Panc1 (cell line): ENCODE data around the gene TENT4B. TPM values are rescaled to one million over a fixed set of nuclear protein-coding genes. Genes with fewer than 3 reads are reported as not detected.

Experiments used
- ATAC-seq: fragments of 200-7000 bp; cut with Tn5 transposase; 2 replicates; pipeline ENCODE4 v1.9.1; 2020; ENCODE audit warnings: mild to moderate bottlenecking, moderate library complexity
- BruUV-seq: library from RNA; stranded (reverse); fragments of 400-500 nt; replicated peaks from 2 replicates; lab custom pipeline; 2021; lab: Mats Ljungman, UMichigan
- CTCF ChIA-PET: fragments of 300-600 bp; sonication (Branson Sonifier 250); formaldehyde crosslinking; loops from one replicate; lab custom pipeline; 2022; ENCODE audit warnings: antibody characterized with exemption; lab: Charles Lee
- POLR2A ChIA-PET: fragments of 300-600 bp; sonication (Branson Sonifier 250); formaldehyde crosslinking; loops from one replicate; lab custom pipeline; 2022; ENCODE audit warnings: antibody characterized with exemption; lab: Charles Lee
- DNase-seq: peaks from one replicate; pipeline ENCODE4 v3.0.0-alpha.2; 2010; ENCODE audit warnings: low read depth, low spot score
- H3K27ac ChIP-seq: 2 replicates; pipeline ENCODE4 v1.5.1; 2011; ENCODE audit warnings: mild to moderate bottlenecking, low read length, inconsistent platforms
- H3K27me3 ChIP-seq: fragments of 200-500 bp; sonication (Bioruptor generic); 2 replicates; pipeline ENCODE4 v1.6.0; 2014; ENCODE audit warnings: low read length, inconsistent platforms; ENCODE audit not compliant: control insufficient read depth, insufficient read depth
- H3K36me3 ChIP-seq: fragments of 200-500 bp; sonication (Bioruptor generic); 2 replicates; pipeline ENCODE4 v1.5.1; 2014; ENCODE audit warnings: inconsistent platforms, mild to moderate bottlenecking, low read length, moderate library complexity; ENCODE audit not compliant: control insufficient read depth, insufficient read depth
- H3K4me1 ChIP-seq: 2 replicates; pipeline ENCODE4 v1.5.1; 2011; ENCODE audit warnings: inconsistent platforms, mild to moderate bottlenecking, low read length, moderate library complexity; ENCODE audit not compliant: control insufficient read depth, insufficient read depth
- H3K4me3 ChIP-seq, 2 experiments: 2 replicates each; pipeline ENCODE4 v1.5.1; 2011 to 2012; ENCODE audit warnings: low read depth in 2 of 2, low read length in 2 of 2, mild to moderate bottlenecking in 2 of 2, inconsistent platforms in 1 of 2, moderate library complexity in 1 of 2
- H3K9me3 ChIP-seq: fragments of 200-500 bp; sonication (Bioruptor generic); 2 replicates; pipeline ENCODE4 v1.5.1; 2014; ENCODE audit warnings: low read depth, mild to moderate bottlenecking, inconsistent platforms, low read length, moderate library complexity; ENCODE audit not compliant: control insufficient read depth, insufficient read depth
- POLR2AphosphoS5 ChIP-seq: IDR thresholded peaks from 2 replicates; pipeline ENCODE4 v1.6.1; 2012; ENCODE audit warnings: mild to moderate bottlenecking, low read depth, low read length, moderate library complexity
- TCF7L2 ChIP-seq: IDR thresholded peaks from 2 replicates; pipeline ENCODE4 v1.6.1; 2011; ENCODE audit warnings: mild to moderate bottlenecking, low read depth, low read length, inconsistent platforms
- in situ Hi-C: cut with HindIII; loops from 2 replicates; pipeline ENCODE4 v1.10.0; 2016; ENCODE audit warnings: low sequenced_read_pairs, low pct_unique_long_range_greater_than_20kb
- intact Hi-C: fragments of 100-400 bp; cut with micrococcal nuclease; formaldehyde crosslinking; loops from one replicate; pipeline ENCODE4 v1.10.0; 2022; ENCODE audit not compliant: unreplicated experiment
- total RNA-seq: library from RNA; stranded (reverse); gene quantifications from one replicate; pipeline ENCODE4 v1.2.1, GENCODE V29; 2021; ENCODE audit not compliant: unreplicated experiment
- TF ChIP-seq, protein P1 (sequence below), 2 experiments: IDR thresholded peaks; 2 replicates each; pipeline ENCODE4 v1.6.1; 2011 to 2012; ENCODE audit warnings: low read depth in 2 of 2, control low read depth in 1 of 2, low read length in 1 of 2, mild to moderate bottlenecking in 1 of 2, moderate library complexity in 1 of 2; ENCODE audit not compliant: insufficient read depth in 1 of 2
- TF ChIP-seq, protein P2 (sequence below): fragments of 450-650 bp; IDR thresholded peaks from 2 replicates; pipeline ENCODE4 v1.5.1; 2017; ENCODE audit warnings: mild to moderate bottlenecking

The TENT4B gene
- total RNA-seq, 1 experiment from 2014 or later, result 9.7 TPM

DNA sequence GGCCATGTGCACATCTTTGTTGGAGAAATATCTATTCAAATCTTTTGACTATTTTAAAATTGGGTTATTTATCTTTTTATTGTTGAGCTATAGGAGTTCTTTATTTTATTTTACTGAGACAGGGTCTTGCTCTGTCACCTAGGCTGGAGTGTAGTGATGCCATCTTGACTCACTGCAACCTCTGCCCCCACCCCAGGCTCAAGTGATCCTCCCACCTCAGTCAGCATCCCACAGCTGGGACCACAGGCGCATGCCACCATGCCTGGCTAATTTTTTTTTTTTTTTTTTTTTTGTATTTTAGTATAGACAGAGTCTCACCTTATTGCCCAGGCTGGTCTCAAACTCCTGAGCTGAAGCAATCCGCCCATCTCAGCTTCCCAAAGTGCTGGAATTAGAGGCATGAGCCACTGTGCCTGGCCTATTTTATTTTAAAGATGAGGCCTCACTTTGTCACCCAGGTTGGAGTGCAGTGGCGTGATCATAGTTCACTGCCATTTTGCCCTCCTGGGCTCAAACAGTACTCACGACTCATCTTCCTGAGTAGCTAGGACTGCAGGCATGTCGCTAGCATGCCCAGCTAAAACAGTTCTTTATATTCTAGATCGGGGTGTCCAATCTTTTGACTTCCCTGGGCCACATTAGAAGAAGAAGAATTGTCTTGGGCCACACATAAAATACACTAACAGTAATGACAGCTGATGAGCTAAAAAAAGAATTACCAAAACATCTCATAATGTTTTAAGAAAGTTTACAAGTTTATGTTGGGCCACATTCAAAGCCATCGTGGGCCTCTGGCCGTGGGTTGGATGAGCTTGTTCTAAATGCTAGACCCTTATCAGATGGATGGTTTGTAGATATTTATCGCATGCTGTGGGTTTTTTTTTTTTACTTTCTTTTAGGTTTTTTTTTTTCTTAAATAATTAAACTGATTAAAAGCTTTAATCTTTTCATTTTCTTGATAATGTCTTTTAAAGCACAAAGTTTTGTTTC is 13.7 kb downstream of the TENT4B start:
- DNase-seq (no peak), ATAC-seq (no peak)
- TF ChIP-seq, protein P1, sequence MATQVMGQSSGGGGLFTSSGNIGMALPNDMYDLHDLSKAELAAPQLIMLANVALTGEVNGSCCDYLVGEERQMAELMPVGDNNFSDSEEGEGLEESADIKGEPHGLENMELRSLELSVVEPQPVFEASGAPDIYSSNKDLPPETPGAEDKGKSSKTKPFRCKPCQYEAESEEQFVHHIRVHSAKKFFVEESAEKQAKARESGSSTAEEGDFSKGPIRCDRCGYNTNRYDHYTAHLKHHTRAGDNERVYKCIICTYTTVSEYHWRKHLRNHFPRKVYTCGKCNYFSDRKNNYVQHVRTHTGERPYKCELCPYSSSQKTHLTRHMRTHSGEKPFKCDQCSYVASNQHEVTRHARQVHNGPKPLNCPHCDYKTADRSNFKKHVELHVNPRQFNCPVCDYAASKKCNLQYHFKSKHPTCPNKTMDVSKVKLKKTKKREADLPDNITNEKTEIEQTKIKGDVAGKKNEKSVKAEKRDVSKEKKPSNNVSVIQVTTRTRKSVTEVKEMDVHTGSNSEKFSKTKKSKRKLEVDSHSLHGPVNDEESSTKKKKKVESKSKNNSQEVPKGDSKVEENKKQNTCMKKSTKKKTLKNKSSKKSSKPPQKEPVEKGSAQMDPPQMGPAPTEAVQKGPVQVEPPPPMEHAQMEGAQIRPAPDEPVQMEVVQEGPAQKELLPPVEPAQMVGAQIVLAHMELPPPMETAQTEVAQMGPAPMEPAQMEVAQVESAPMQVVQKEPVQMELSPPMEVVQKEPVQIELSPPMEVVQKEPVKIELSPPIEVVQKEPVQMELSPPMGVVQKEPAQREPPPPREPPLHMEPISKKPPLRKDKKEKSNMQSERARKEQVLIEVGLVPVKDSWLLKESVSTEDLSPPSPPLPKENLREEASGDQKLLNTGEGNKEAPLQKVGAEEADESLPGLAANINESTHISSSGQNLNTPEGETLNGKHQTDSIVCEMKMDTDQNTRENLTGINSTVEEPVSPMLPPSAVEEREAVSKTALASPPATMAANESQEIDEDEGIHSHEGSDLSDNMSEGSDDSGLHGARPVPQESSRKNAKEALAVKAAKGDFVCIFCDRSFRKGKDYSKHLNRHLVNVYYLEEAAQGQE (IDR thresholded peaks at IDR 0.05; ENCODE audit: insufficient read depth in 1 of 2, low read depth in 2 of 2, low read length in 1 of 2), result no peak
- TF ChIP-seq POLR2AphosphoS5 (no peak), TCF7L2 (no peak)
- TF ChIP-seq, protein P2, sequence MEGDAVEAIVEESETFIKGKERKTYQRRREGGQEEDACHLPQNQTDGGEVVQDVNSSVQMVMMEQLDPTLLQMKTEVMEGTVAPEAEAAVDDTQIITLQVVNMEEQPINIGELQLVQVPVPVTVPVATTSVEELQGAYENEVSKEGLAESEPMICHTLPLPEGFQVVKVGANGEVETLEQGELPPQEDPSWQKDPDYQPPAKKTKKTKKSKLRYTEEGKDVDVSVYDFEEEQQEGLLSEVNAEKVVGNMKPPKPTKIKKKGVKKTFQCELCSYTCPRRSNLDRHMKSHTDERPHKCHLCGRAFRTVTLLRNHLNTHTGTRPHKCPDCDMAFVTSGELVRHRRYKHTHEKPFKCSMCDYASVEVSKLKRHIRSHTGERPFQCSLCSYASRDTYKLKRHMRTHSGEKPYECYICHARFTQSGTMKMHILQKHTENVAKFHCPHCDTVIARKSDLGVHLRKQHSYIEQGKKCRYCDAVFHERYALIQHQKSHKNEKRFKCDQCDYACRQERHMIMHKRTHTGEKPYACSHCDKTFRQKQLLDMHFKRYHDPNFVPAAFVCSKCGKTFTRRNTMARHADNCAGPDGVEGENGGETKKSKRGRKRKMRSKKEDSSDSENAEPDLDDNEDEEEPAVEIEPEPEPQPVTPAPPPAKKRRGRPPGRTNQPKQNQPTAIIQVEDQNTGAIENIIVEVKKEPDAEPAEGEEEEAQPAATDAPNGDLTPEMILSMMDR, result no peak
- Histone ChIP-seq H3K4me3 (no peak overlapping the region), H3K27ac (no peak overlapping the region), H3K36me3 (no peaks in the 10 kb centered on the region), H3K27me3 (no peaks in the 10 kb centered on the region), H3K9me3 (no peaks in the 10 kb centered on the region), H3K4me1 (peaks cover 5% of the 10 kb centered on the region; the same call in 1 of the 2 replicates)
- no TSS peak for BruUV-seq
- in situ Hi-C loops, result no loop called here
- ChIA-PET CTCF (interaction anchor here (0.7 kb wide), 1 partner anchor 35 kb away, joined by 9 read pairs; no protein-coding TSS in a partner anchor), POLR2A (interaction anchor here (0.6 to 0.7 kb wide), 4 partner anchors 21 to 1128 kb away, joined by 9 to 11 read pairs (median 10); no protein-coding TSS in a partner anchor)
- intact Hi-C loops, result no loop called here

DNA sequence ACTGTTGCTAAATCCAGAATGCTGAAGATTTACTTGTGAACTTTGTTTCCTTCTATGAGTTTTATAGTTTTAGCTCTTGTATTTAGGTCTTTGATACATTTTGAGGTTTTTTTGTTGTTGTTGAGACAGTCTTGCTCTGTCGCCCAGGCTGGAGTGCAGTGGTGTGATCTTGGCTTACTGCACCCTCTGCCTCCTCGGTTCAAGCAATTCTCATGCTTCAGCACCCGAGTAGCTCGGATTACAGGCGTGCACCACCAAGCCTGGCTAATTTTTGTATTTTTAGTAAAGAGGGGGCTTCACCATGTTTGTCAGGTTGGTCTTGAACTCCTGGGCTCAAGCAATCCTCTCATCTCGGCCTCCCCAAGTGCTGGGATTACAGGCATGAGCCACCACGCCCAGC is 14.4 kb downstream of the TENT4B start:
- in situ Hi-C loops, result no loop called here
- no peak overlapping the region for H3K27ac ChIP-seq

More for the DNA sequence above, 14.4 kb downstream of the TENT4B start:
- CTCF ChIA-PET, result no interaction called here
- Histone ChIP-seq H3K27me3 (no peaks in the 10 kb centered on the region), H3K4me3 (no peak overlapping the region), H3K9me3 (no peaks in the 10 kb centered on the region), H3K36me3 (no peaks in the 10 kb centered on the region), H3K4me1 (peaks cover 5% of the 10 kb centered on the region; the same call in 1 of the 2 replicates)
- intact Hi-C loops, result no loop called here
- no peak for TF ChIP-seq TCF7L2
- TF ChIP-seq, protein P2, result no peak
- DNase-seq (no peak), ATAC-seq (no peak)
- no TSS peak for BruUV-seq
- POLR2A ChIA-PET, result interaction anchor here (0.6 to 0.7 kb wide), 4 partner anchors 22 to 1127 kb away, joined by 9 to 11 read pairs (median 10); no protein-coding TSS in a partner anchor
